Astrocyte of the cerebellum (primary cell): Measurements from ENCODE around the gene STARD4.

Experiments
- DNase-seq: peaks from one replicate; pipeline ENCODE4 v3.0.0-alpha.2; 2011; ENCODE audit warnings: low read depth
- H3K4me3 ChIP-seq: 2 replicates; pipeline ENCODE4 v1.5.1; 2011; ENCODE audit warnings: mild to moderate bottlenecking, low read depth, low read length, moderate library complexity
- in situ Hi-C: cut with HindIII; loops from 2 replicates; pipeline ENCODE4 v1.10.0; 2017; ENCODE audit warnings: low sequenced_read_pairs
- TF ChIP-seq, protein P1 (sequence below): IDR thresholded peaks from 2 replicates; pipeline ENCODE4 v1.5.1; 2012; ENCODE audit warnings: low read length, low read depth, moderate library complexity, mild to moderate bottlenecking; ENCODE audit errors: missing control alignments

STARD4 gene

DNA sequence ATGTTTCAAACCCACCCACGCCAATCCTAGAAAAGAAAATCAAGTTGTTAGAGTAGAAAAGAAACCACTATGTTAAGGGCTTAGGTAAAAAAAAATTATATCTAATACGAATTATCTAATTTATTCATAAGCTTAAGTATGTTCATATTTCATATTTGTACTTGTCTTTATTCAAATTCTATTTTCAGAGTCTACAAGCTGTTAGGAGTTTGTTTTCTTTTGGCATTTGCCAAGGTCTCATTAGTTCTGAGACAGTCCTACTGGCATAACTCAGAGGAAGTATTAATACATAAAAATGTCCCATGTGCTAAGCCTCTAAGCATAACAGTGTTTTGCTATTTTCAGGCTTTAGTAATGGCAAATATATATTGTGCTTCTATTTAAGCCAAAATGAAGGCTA, 57.6 kb downstream of the STARD4 start:
- TF ChIP-seq, protein P1, sequence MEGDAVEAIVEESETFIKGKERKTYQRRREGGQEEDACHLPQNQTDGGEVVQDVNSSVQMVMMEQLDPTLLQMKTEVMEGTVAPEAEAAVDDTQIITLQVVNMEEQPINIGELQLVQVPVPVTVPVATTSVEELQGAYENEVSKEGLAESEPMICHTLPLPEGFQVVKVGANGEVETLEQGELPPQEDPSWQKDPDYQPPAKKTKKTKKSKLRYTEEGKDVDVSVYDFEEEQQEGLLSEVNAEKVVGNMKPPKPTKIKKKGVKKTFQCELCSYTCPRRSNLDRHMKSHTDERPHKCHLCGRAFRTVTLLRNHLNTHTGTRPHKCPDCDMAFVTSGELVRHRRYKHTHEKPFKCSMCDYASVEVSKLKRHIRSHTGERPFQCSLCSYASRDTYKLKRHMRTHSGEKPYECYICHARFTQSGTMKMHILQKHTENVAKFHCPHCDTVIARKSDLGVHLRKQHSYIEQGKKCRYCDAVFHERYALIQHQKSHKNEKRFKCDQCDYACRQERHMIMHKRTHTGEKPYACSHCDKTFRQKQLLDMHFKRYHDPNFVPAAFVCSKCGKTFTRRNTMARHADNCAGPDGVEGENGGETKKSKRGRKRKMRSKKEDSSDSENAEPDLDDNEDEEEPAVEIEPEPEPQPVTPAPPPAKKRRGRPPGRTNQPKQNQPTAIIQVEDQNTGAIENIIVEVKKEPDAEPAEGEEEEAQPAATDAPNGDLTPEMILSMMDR = no peak

DNA sequence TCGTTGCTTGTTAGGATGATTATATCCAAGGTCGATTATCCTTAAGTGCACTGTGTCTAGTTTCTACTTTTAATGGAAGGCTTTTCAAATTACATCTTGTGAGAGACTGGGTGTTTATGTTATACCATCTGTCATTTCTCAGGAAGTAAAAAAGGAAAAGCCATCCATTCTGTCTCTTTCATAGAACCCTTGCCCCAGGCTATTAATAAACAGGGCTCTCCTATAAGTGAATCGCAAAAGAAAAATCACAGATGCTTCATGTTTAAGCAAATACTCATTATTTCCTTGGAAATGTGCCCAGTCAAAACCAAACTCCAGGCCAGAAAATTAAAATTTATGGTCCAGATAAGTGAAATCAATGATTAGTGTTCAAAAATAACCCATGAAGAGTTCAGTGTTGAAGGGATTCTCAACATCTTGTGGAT, 58.1 kb downstream of the STARD4 start:
- no peak for DNase-seq
- no peak overlapping the region for H3K4me3 ChIP-seq
- in situ Hi-C loops = loop anchor here (5.0 kb wide), 1 partner anchor 33 kb away; no protein-coding TSS in a partner anchor
- TF ChIP-seq, protein P1 = no peak

More for the DNA sequence above, 57.6 kb downstream of the STARD4 start:
- no peak overlapping the region for H3K4me3 ChIP-seq
- in situ Hi-C loops = loop anchor here (5.0 kb wide), 1 partner anchor 33 kb away; no protein-coding TSS in a partner anchor
- DNase-seq = no peak

DNA sequence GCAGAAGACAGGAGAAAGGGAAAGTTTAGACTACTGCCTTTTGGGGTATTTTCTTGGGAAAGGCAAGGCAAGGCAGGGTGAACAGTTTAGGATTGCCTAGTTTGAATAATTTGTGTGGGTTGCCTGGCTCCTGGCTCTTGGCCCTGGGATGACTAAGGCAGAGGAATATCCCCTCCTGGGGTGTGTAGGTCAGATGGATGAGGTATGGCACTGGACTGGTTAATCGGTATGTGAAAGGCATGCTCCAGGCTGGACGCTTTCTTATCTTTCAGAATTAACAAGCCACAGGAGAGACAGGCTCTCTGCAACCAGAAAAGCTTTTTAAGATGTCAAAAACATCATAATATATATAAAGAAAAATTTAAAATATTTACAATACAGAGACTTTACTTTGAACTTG, 58.6 kb downstream of the STARD4 start:
- no peak overlapping the region for H3K4me3 ChIP-seq
- DNase-seq = peak; percentile 66
- in situ Hi-C loops = loop anchor here (5.0 kb wide), 1 partner anchor 34 kb away; no protein-coding TSS in a partner anchor
- TF ChIP-seq, protein P1 = no peak

DNA sequence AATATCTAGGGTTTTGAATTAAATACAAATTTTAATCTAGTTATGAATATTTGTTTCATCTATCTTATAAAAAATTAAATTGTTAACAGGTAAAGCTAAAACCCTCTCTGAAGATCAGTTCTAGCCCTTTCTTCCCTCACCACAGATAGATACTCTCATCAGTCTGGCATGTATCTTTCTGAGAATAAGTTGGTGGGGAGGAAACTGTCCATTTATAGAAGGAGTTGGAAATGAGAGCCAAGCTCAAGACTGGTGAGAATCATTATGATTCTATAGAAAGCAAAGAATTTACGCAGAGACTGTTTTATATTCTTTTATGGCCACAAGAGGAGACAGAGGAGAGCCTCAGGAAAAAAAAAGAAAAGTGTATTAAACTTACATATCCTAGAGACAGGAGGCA, 59.0 kb downstream of the STARD4 start:
- in situ Hi-C loops = loop anchor here (5.0 kb wide), 1 partner anchor 34 kb away; no protein-coding TSS in a partner anchor
- H3K4me3 ChIP-seq = no peak overlapping the region
- no peak for DNase-seq
- TF ChIP-seq, protein P1 = no peak

DNA sequence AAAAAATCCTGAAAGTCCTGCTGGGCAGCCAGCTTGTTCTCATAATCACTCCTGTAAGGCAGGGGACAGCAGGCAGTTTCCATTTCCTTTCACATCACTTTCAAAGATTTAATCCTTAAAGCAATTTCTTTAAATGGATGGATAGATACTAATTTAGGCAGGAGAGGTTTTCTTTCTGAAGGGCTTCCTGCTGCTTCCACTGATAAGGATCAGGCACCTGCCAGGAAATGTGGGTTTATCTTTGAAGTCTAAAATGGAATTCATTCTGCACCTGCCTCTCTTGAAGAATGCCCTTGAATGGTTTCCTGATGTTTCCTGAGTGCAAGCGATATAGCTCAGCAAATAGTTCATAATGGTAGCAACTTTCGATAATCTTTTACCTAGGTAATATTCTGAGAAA, 64.5 kb downstream of the STARD4 start:
- H3K4me3 ChIP-seq = no peak overlapping the region
- in situ Hi-C loops = no loop called here
- TF ChIP-seq, protein P1 = no peak
- DNase-seq = no peak

DNA sequence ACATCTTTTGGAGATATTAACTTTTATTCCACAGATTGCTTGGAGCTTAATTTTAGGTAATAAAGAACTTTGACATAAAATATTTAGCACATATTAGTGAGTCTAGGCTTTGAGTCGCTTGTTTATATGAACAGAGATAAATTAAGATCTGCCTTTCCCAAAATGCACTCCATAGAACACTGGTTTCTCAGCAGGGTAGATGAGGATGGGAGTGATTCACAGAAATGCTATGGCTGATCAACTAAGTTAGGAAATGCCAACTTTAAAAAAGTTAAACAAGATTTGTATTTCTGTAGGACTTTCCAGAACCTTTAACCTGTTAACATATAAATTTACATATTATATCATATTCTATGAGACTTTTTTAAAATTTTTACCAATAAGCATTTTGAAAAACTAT, 65.2 kb downstream of the STARD4 start:
- TF ChIP-seq, protein P1 = no peak
- no peak for DNase-seq
- in situ Hi-C loops = no loop called here
- H3K4me3 ChIP-seq = no peak overlapping the region
